Ovary (tissue), 3 donors: Measurements from ENCODE around the gene ADAMTS2.

ENCODE experiments used
- CTCF ChIP-seq, 3 donors: fragments of 450-650 bp in 2 of 3; fragments of 200-600 bp in 1 of 3; IDR thresholded peaks; one replicate each; pipeline versions ENCODE4 v1.5.1 to v1.8.0; 2016 to 2022; ENCODE audit warnings: antibody characterized with exemption in 3 of 3, mild to moderate bottlenecking in 1 of 3
- EP300 ChIP-seq: sonication (generic); formaldehyde crosslinking; IDR thresholded peaks from one replicate; pipeline ENCODE4 v1.6.1; 2017; ENCODE audit warnings: antibody characterized with exemption
- POLR2A ChIP-seq: fragments of 450-650 bp; IDR thresholded peaks from one replicate; pipeline ENCODE4 v1.6.1; 2017; ENCODE audit warnings: antibody characterized with exemption, mild to moderate bottlenecking, moderate library complexity
- donor health status: DM: no; HTN: no; CAD: no.

- TF ChIP-seq POLR2A (no peak), CTCF (IDR thresholded peaks at IDR 0.05) (no peak), EP300 (no peak)
These were observed 56.5 kb downstream of the ADAMTS2 start for GRCh38 chr5:179288809-179289185.
